ENCODE measurements around the gene GPR137C.
A peak's percentile ranks its signal among the peaks of the same experiment; 100 is the strongest.

Gene GPR137C, protein sequence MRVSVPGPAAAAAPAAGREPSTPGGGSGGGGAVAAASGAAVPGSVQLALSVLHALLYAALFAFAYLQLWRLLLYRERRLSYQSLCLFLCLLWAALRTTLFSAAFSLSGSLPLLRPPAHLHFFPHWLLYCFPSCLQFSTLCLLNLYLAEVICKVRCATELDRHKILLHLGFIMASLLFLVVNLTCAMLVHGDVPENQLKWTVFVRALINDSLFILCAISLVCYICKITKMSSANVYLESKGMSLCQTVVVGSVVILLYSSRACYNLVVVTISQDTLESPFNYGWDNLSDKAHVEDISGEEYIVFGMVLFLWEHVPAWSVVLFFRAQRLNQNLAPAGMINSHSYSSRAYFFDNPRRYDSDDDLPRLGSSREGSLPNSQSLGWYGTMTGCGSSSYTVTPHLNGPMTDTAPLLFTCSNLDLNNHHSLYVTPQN

DNA sequence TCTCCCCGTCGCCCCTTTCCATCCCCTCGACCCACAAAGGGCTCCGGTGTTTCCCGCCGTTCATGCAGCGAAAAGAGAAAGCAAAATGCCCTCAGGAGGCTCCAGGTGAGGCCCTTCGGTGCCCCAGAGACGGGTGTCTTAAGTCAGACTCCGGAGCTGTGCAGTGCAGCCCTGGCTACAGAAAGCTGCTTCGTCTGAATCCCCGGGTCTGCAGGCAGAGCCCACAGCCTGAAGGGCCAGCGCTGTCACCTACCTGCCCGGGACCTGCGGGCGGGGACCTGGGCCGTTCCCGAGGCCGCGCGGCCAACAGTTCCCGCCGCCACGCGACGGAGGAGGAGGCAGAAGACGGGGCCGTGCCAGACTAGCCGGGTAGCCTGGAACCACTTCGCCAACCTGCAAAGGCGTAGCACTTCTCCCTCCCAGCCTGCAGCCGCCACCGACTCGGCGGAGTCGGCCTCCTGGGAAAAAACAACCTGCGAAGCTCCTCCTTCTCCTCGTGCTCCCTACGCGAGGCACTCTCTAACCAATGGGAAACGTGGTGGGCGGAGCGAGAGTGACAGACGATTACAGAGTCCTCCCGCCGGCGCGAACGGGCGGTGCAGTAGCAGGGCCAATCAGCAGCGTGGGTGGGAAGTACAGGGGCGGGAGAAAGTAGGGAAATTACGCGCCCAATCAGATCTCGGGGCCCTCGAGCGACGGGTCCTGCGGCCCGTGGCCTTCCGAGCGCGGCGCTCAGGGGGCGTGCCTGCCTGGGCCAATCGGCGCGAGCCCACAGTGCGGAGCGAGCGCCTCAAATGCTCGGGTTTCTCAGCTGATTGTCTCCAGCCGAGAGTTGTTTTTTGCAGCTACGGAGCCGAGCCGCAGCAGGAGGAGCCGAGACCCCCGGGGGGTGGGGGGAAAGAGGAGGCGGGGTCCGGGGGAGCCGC is at the start of gene GPR137C, which contains the start of gene TXNDC16:
Gene GPR137C (plus strand): TSS at position 774 of the 926 bp plus-strand sequence. CDS start 312 bp downstream, outside the sequence.
Gene TXNDC16 (minus strand): TSS at position 443 of the 926 bp plus-strand sequence. CDS start 8,948 bp downstream, outside the sequence.
- H3K4me3 ChIP-seq (ENCODE audit: low read length in 2 of 2) = peak within 1 kb of the TSS; percentile 94 to 98
- no peaks in the 10 kb centered on the region for H3K36me3 ChIP-seq (ENCODE audit: control insufficient read depth in 2 of 2, insufficient read depth in 2 of 2, low read length in 2 of 2)
- H3K4me1 ChIP-seq (ENCODE audit: control insufficient read depth in 2 of 2, insufficient read depth in 2 of 2, low read length in 2 of 2) = peaks cover 10 to 16% of the 10 kb centered on the region in 2 donors
- peak within 1 kb of the TSS; percentile 91 to 95 for H3K9ac ChIP-seq (ENCODE audit: low read depth in 1 of 2, low read length in 2 of 2)
- H3K9me3 ChIP-seq (ENCODE audit: control insufficient read depth in 2 of 2, low read length in 2 of 2) = no peaks in the 10 kb centered on the region
- H3K27me3 ChIP-seq (ENCODE audit: control insufficient read depth in 2 of 2, insufficient read depth in 2 of 2, low read length in 2 of 2) = no peaks in the 10 kb centered on the region
- peak within 1 kb of the TSS; percentile 87 to 90 for H3K27ac ChIP-seq (ENCODE audit: low read depth in 2 of 2, low read length in 2 of 2)

DNA sequence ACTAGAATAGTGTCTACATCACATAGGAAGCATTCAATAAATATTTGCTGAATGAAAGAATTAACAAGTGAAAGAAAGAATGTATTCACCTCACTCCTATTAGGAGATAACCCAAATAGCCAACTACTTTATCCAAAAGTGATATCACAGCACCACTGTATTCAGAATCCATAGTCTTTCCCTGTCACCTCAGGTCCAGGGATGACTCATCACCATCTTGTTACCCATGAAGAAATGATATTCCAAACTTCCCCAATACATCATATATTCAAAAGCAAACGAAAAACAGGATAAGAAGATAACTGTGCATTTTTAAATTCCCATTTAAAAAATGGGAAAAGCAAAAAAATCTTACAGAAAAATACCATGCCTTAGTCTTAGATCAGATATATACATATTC is 39.4 kb upstream of the GPR137C start:
- H3K4me3 ChIP-seq (ENCODE audit: low read length in 2 of 2) = no peak overlapping the region
- H3K9me3 ChIP-seq (ENCODE audit: control insufficient read depth in 2 of 2, low read length in 2 of 2) = no peaks in the 10 kb centered on the region
- no peak overlapping the region for H3K9ac ChIP-seq (ENCODE audit: low read depth in 1 of 2, low read length in 2 of 2)
- H3K4me1 ChIP-seq (ENCODE audit: control insufficient read depth in 2 of 2, insufficient read depth in 2 of 2, low read length in 2 of 2) = no peaks in the 10 kb centered on the region
- H3K27ac ChIP-seq (ENCODE audit: low read depth in 2 of 2, low read length in 2 of 2) = no peak overlapping the region
- no peaks in the 10 kb centered on the region for H3K27me3 ChIP-seq (ENCODE audit: control insufficient read depth in 2 of 2, insufficient read depth in 2 of 2, low read length in 2 of 2)
- no peaks in the 10 kb centered on the region for H3K36me3 ChIP-seq (ENCODE audit: control insufficient read depth in 2 of 2, insufficient read depth in 2 of 2, low read length in 2 of 2)

DNA sequence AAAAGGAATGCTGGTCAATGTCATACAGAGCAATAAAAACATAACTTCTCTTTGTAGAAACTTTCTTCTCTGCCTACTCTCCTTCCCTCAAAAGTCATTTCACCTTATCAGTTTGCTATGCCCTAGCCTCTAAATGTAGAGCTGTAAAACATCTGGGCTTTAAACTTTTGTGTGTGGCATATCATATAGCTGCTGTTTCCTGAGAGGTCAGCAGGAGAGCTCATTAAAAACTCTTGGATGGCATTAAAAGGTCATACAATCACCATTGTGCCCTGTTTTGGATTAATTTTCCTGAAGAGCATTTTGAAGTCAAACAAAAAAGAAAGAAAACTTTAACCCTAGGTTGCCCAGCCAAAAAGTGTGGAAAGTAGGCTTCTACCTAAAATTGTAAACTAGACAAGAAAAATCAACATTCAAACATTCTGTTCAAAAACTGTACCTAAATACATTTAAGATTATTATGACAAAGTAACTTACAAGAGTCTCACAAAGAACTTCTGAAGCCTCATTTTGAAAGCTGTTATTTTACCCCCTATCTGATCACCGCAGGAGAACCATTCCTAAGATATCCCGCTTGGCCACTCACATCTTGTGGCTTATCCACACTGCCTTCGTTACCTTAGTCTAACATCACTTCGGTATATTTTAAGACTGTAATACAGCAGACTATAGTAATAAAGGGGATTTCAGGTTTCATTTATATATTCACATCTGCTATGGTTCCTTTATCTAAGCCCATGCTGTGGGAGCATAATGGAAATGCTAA is 38.4 kb upstream of the GPR137C start:
- Histone ChIP-seq H3K27me3 (ENCODE audit: control insufficient read depth in 2 of 2, insufficient read depth in 2 of 2, low read length in 2 of 2) (no peaks in the 10 kb centered on the region), H3K4me3 (ENCODE audit: low read length in 2 of 2) (no peak overlapping the region), H3K9ac (ENCODE audit: low read depth in 1 of 2, low read length in 2 of 2) (no peak overlapping the region), H3K4me1 (ENCODE audit: control insufficient read depth in 2 of 2, insufficient read depth in 2 of 2, low read length in 2 of 2) (no peaks in the 10 kb centered on the region), H3K9me3 (ENCODE audit: control insufficient read depth in 2 of 2, low read length in 2 of 2) (no peaks in the 10 kb centered on the region), H3K27ac (ENCODE audit: low read depth in 2 of 2, low read length in 2 of 2) (no peak overlapping the region), H3K36me3 (ENCODE audit: control insufficient read depth in 2 of 2, insufficient read depth in 2 of 2, low read length in 2 of 2) (no peaks in the 10 kb centered on the region)

DNA sequence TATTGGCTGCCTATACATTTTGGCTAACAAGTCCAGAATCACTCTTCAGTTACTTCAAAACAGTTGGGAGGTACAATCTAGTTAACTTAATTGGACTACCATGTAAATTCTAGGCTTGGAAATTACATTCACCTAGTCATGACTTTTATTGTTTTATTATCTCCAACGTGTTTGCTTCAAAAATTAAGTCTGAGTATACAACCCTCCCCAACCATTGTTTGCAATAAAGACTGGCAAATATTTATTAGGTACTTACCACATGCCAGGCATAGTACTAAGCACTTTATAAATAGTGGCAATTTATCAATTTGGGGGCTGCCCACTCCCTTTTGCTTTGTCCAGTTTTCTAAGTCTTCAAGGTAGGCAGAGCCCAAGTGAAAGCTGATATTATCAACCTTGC is 30.6 kb upstream of the GPR137C start:
- Histone ChIP-seq H3K36me3 (ENCODE audit: control insufficient read depth in 2 of 2, insufficient read depth in 2 of 2, low read length in 2 of 2) (no peaks in the 10 kb centered on the region), H3K9me3 (ENCODE audit: control insufficient read depth in 2 of 2, low read length in 2 of 2) (no peaks in the 10 kb centered on the region), H3K27ac (ENCODE audit: low read depth in 2 of 2, low read length in 2 of 2) (no peak overlapping the region), H3K4me1 (ENCODE audit: control insufficient read depth in 2 of 2, insufficient read depth in 2 of 2, low read length in 2 of 2) (no peaks in the 10 kb centered on the region), H3K9ac (ENCODE audit: low read depth in 1 of 2, low read length in 2 of 2) (no peak overlapping the region), H3K4me3 (ENCODE audit: low read length in 2 of 2) (no peak overlapping the region), H3K27me3 (ENCODE audit: control insufficient read depth in 2 of 2, insufficient read depth in 2 of 2, low read length in 2 of 2) (no peaks in the 10 kb centered on the region)

DNA sequence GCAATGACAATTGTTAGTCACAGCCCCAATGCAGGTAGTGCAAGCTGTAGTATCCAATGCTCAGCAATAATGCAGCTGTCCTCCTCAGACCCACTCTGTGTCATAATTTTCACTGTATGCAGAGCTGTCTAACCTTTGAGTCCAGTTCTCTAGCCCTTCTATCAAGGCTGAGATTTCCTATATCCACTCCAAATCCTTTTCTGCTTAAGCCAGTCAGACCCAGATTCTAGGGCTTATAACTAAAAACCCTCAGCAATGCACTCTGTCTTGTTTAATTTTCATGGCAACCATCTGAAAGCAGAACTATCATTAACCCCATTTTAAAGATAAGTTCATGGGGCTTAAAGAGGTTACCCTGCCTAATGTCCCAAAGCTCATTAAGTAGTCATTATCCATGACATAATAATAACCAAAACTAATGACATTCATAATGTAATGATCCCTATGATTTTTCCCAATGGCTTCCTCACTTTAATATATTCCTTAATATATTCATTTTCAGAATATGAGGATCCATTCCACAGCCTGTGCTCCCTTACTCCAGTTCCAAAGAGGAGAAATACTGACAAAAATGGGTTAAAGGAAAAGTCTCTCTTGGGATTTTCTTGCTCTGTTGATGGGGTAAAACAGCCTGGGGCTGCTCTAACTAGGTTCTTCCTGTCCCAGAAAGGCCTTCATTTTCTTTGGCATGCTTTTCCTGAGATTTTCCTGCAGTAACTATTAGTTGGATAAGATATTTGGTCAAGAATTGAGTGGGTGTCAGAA is 29.9 kb upstream of the GPR137C start:
- H3K9ac ChIP-seq (ENCODE audit: low read depth in 1 of 2, low read length in 2 of 2) = no peak overlapping the region

DNA sequence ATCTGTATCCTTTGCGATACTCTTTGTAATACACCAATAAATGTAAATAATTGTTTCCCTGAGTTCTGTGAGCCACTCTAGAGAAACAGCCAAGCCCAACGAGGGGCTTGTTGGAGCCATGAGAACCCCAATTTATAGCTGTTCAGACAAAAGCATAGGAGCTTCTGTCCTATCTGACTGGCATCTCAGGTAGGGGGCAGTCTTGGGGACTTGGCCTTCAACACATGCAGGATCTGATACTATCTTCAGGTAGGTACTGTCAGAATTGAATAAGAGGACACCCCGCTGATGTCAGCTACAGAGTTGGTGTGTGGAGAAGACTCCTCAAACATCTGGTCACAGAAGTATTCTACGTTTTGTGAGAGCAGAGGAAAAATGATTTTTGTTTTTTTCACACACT is 25.6 kb upstream of the GPR137C start:
- Histone ChIP-seq H3K27ac (ENCODE audit: low read depth in 2 of 2, low read length in 2 of 2) (no peak overlapping the region), H3K4me3 (ENCODE audit: low read length in 2 of 2) (no peak overlapping the region), H3K36me3 (ENCODE audit: control insufficient read depth in 2 of 2, insufficient read depth in 2 of 2, low read length in 2 of 2) (no peaks in the 10 kb centered on the region), H3K9me3 (ENCODE audit: control insufficient read depth in 2 of 2, low read length in 2 of 2) (no peaks in the 10 kb centered on the region), H3K4me1 (ENCODE audit: control insufficient read depth in 2 of 2, insufficient read depth in 2 of 2, low read length in 2 of 2) (no peaks in the 10 kb centered on the region), H3K9ac (ENCODE audit: low read depth in 1 of 2, low read length in 2 of 2) (no peak overlapping the region), H3K27me3 (ENCODE audit: control insufficient read depth in 2 of 2, insufficient read depth in 2 of 2, low read length in 2 of 2) (no peaks in the 10 kb centered on the region)

More for the DNA sequence above, 29.9 kb upstream of the GPR137C start:
- H3K4me3 ChIP-seq (ENCODE audit: low read length in 2 of 2) = no peak overlapping the region
- no peaks in the 10 kb centered on the region for H3K9me3 ChIP-seq (ENCODE audit: control insufficient read depth in 2 of 2, low read length in 2 of 2)
- H3K27me3 ChIP-seq (ENCODE audit: control insufficient read depth in 2 of 2, insufficient read depth in 2 of 2, low read length in 2 of 2) = no peaks in the 10 kb centered on the region
- H3K27ac ChIP-seq (ENCODE audit: low read depth in 2 of 2, low read length in 2 of 2) = no peak overlapping the region
- no peaks in the 10 kb centered on the region for H3K4me1 ChIP-seq (ENCODE audit: control insufficient read depth in 2 of 2, insufficient read depth in 2 of 2, low read length in 2 of 2)
- H3K36me3 ChIP-seq (ENCODE audit: control insufficient read depth in 2 of 2, insufficient read depth in 2 of 2, low read length in 2 of 2) = no peaks in the 10 kb centered on the region

DNA sequence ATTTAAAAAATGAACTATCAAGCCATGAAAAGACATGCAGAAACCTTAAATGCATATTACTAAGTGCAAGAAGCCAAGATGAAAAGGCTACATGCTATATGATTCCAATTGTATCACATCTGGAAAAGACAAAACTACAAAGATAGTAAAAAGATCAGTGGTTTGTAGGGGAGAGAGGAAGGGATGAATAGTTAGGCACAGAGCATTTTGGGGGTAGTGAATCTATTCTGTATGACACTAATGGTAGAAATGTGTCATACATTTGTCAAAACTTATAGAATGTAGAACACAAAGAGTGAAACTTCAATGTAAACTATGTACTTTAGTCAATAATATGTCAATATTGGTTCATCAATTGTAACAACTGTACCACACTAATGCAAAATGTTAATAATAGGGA is 21.2 kb upstream of the GPR137C start:
- H3K4me1 ChIP-seq (ENCODE audit: control insufficient read depth in 2 of 2, insufficient read depth in 2 of 2, low read length in 2 of 2) = no peaks in the 10 kb centered on the region
- no peak overlapping the region for H3K27ac ChIP-seq (ENCODE audit: low read depth in 2 of 2, low read length in 2 of 2)
- no peak overlapping the region for H3K4me3 ChIP-seq (ENCODE audit: low read length in 2 of 2)
- no peaks in the 10 kb centered on the region for H3K9me3 ChIP-seq (ENCODE audit: control insufficient read depth in 2 of 2, low read length in 2 of 2)
- no peak overlapping the region for H3K9ac ChIP-seq (ENCODE audit: low read depth in 1 of 2, low read length in 2 of 2)
- H3K27me3 ChIP-seq (ENCODE audit: control insufficient read depth in 2 of 2, insufficient read depth in 2 of 2, low read length in 2 of 2) = no peaks in the 10 kb centered on the region
- H3K36me3 ChIP-seq (ENCODE audit: control insufficient read depth in 2 of 2, insufficient read depth in 2 of 2, low read length in 2 of 2) = peaks cover 5 to 16% of the 10 kb centered on the region in 2 donors

DNA sequence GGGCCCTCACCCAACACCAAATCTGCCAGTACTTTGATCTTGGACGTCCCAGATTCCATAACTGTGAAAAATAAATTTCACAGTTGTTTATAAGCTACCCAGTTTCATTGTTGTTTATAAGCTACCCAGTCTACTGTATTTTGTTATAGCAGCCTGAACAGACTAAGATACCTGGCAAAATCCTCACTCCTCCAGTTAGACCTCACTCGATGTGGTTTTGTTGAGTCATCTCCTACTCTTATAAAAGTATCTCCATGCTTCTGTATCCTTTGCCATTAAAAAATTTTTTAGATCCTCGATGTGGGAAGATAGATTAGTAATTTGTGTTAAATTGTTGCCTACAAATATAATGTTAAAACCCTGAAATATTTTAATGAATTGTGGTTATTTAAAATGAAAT is 16.4 kb upstream of the GPR137C start:
- Histone ChIP-seq H3K27me3 (ENCODE audit: control insufficient read depth in 2 of 2, insufficient read depth in 2 of 2, low read length in 2 of 2) (no peaks in the 10 kb centered on the region), H3K4me3 (ENCODE audit: low read length in 2 of 2) (no peak overlapping the region), H3K36me3 (ENCODE audit: control insufficient read depth in 2 of 2, insufficient read depth in 2 of 2, low read length in 2 of 2) (peaks cover 5 to 20% of the 10 kb centered on the region in 2 donors), H3K27ac (ENCODE audit: low read depth in 2 of 2, low read length in 2 of 2) (no peak overlapping the region), H3K9me3 (ENCODE audit: control insufficient read depth in 2 of 2, low read length in 2 of 2) (no peaks in the 10 kb centered on the region), H3K9ac (ENCODE audit: low read depth in 1 of 2, low read length in 2 of 2) (no peak overlapping the region), H3K4me1 (ENCODE audit: control insufficient read depth in 2 of 2, insufficient read depth in 2 of 2, low read length in 2 of 2) (no peaks in the 10 kb centered on the region)

DNA sequence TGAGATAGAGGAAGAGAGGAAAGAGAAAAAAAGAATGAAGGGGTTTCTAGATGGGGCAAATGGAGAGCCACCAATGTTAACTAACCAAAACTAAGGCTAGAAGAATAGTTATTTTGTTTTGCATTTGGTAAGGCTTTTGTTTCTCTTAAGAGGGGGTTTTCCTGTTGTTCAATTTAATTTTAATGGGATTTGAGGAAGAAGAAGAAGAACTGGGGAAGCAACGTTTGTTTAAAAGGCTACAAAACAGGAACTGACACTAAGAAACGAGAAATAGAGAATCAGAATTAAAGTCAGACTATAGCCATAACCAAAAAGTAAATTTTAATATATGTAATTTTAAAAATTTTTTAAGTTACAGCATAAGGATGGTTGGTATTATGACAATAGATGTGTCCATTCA is 14.0 kb upstream of the GPR137C start:
- no peaks in the 10 kb centered on the region for H3K9me3 ChIP-seq (ENCODE audit: control insufficient read depth in 2 of 2, low read length in 2 of 2)
- H3K4me3 ChIP-seq (ENCODE audit: low read length in 2 of 2) = no peak overlapping the region
- H3K9ac ChIP-seq (ENCODE audit: low read depth in 1 of 2, low read length in 2 of 2) = no peak overlapping the region
- H3K4me1 ChIP-seq (ENCODE audit: control insufficient read depth in 2 of 2, insufficient read depth in 2 of 2, low read length in 2 of 2) = no peaks in the 10 kb centered on the region
- H3K36me3 ChIP-seq (ENCODE audit: control insufficient read depth in 2 of 2, insufficient read depth in 2 of 2, low read length in 2 of 2) = peaks cover 5 to 23% of the 10 kb centered on the region in 2 donors
- no peaks in the 10 kb centered on the region for H3K27me3 ChIP-seq (ENCODE audit: control insufficient read depth in 2 of 2, insufficient read depth in 2 of 2, low read length in 2 of 2)
- no peak overlapping the region for H3K27ac ChIP-seq (ENCODE audit: low read depth in 2 of 2, low read length in 2 of 2)

Measured in mucosa of rectum (tissue), 2 donors.